Measurements from ENCODE around the gene FERMT2. TPM values are rescaled to one million over a fixed set of nuclear protein-coding genes. Genes with fewer than 3 reads are reported as not detected.
A peak's percentile ranks its signal among the peaks of the same experiment; 100 is the strongest.

FERMT2 gene
- total RNA-seq, 2 experiments from 2014 or later = 2.1 to 3.6 TPM

GRCh38 chr14:52836063-52836462, 114.8 kb downstream of the FERMT2 start:
- Mint-ChIP-seq H3K4me1 (no peaks in the 10 kb centered on the region), H3K27me3 (no peaks in the 10 kb centered on the region), H3K36me3 (ENCODE audit: low read depth) (no peaks in the 10 kb centered on the region), H3K27ac (no peak overlapping the region), H3K9me3 (ENCODE audit: low read depth) (no peaks in the 10 kb centered on the region), H3K4me3 (no peak overlapping the region)
- ChIA-PET CTCF (interaction anchor here (0.6 kb wide), 1 partner anchor 513 kb away, joined by 3 read pairs; no protein-coding TSS in a partner anchor), POLR2A (no interaction called here)
- intact Hi-C loops (cut with DNase I, micrococcal nuclease) = no loop called here
- DNase-seq (no peak), ATAC-seq (no peak)

GRCh38 chr14:52835122-52835903, 115.5 kb downstream of the FERMT2 start:
- Mint-ChIP-seq H3K4me1 (no peaks in the 10 kb centered on the region), H3K9me3 (ENCODE audit: low read depth) (no peaks in the 10 kb centered on the region), H3K27me3 (no peaks in the 10 kb centered on the region), H3K36me3 (ENCODE audit: low read depth) (no peaks in the 10 kb centered on the region), H3K27ac (no peak overlapping the region), H3K4me3 (no peak overlapping the region)
- ATAC-seq (no peak), DNase-seq (no peak)
- intact Hi-C loops (cut with DNase I, micrococcal nuclease) = no loop called here
- CTCF ChIA-PET = interaction anchor here (0.6 kb wide), 2 partner anchors 148 to 847 kb away, joined by 3 read pairs; no protein-coding TSS in a partner anchor
- POLR2A ChIA-PET = no interaction called here

GRCh38 chr14:52834440-52834842, 116.4 kb downstream of the FERMT2 start:
- H3K27ac Mint-ChIP-seq = no peak overlapping the region
- ATAC-seq (no peak), DNase-seq (no peak)
- ChIA-PET CTCF (interaction anchor here (0.6 kb wide), 3 partner anchors 9 to 848 kb away, joined by 3 read pairs; no protein-coding TSS in a partner anchor), POLR2A (no interaction called here)
- no peaks in the 10 kb centered on the region for H3K27me3 Mint-ChIP-seq
- no peaks in the 10 kb centered on the region for H3K4me1 Mint-ChIP-seq
- no peak overlapping the region for H3K4me3 Mint-ChIP-seq
- H3K36me3 Mint-ChIP-seq (ENCODE audit: low read depth) = no peaks in the 10 kb centered on the region
- no peaks in the 10 kb centered on the region for H3K9me3 Mint-ChIP-seq (ENCODE audit: low read depth)
- intact Hi-C loops (cut with DNase I, micrococcal nuclease) = no loop called here

DNA sequence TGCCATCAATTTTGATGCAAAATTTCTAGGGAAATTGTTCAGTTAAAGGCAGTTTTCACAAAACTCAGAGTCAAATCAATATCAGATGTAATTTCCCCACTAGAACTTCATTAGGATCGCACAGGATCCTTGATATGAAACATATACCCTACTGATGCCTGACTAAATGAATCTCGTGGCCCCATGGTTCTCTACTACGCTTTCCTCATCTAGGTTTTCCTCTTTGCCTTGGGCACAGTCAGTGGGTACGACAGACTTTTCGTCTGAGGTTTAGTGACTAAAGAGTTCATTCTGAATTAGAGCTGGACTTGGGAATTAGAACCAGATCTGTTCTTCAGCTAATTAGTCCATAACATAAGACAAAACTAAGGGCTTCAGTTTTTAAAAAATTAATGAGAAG, 117.0 kb downstream of the FERMT2 start:
- ATAC-seq = no peak
- POLR2A ChIA-PET = no interaction called here
- Mint-ChIP-seq H3K4me3 (no peak overlapping the region), H3K4me1 (no peaks in the 10 kb centered on the region), H3K27me3 (no peaks in the 10 kb centered on the region), H3K27ac (no peak overlapping the region), H3K9me3 (ENCODE audit: low read depth) (no peaks in the 10 kb centered on the region), H3K36me3 (ENCODE audit: low read depth) (no peaks in the 10 kb centered on the region)
- CTCF ChIA-PET = interaction anchor here (0.6 kb wide), 1 partner anchor 10 kb away, joined by 3 read pairs; no protein-coding TSS in a partner anchor
- intact Hi-C loops (cut with DNase I, micrococcal nuclease) = no loop called here
- no peak for DNase-seq

- CTCF ChIA-PET = interaction anchor here (0.7 to 1.6 kb wide), 5 partner anchors 16 to 476 kb away, joined by 3 to 5 read pairs (median 4); no protein-coding TSS in a partner anchor
- no peak overlapping the region for H3K4me3 Mint-ChIP-seq
- ATAC-seq = no peak
- H3K36me3 Mint-ChIP-seq (ENCODE audit: low read depth) = no peaks in the 10 kb centered on the region
- peaks cover under 1% of the 10 kb centered on the region for H3K4me1 Mint-ChIP-seq
- intact Hi-C loops (cut with DNase I, micrococcal nuclease) = no loop called here
- H3K9me3 Mint-ChIP-seq (ENCODE audit: low read depth) = no peaks in the 10 kb centered on the region
- no peaks in the 10 kb centered on the region for H3K27me3 Mint-ChIP-seq
- H3K27ac Mint-ChIP-seq = no peak overlapping the region
- DNase-seq = no peak
- POLR2A ChIA-PET = no interaction called here
Observed at GRCh38 chr14:52829527-52830185, 121.2 kb downstream of the FERMT2 start.

DNA sequence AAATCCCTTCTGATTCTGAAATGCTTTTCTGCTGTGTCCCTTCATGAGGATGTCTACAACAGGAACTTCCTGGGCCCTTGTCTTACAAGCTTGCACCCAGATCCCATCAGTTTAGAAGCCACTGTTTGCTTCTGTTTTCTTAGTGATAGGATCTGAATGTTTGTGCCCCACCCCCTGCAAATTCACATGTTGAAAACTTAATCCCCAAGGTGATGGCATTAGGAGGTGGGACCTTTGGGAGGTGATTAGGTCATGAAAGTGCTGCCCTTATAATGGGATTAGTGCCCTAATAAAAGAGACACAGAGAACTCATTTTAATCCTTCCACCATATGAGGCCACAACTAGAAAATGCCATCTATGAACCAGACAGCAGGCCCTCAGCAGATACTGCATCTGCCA, 123.4 kb downstream of the FERMT2 start:
- H3K4me3 Mint-ChIP-seq = no peak overlapping the region
- POLR2A ChIA-PET = no interaction called here
- no peak overlapping the region for H3K27ac Mint-ChIP-seq

DNA sequence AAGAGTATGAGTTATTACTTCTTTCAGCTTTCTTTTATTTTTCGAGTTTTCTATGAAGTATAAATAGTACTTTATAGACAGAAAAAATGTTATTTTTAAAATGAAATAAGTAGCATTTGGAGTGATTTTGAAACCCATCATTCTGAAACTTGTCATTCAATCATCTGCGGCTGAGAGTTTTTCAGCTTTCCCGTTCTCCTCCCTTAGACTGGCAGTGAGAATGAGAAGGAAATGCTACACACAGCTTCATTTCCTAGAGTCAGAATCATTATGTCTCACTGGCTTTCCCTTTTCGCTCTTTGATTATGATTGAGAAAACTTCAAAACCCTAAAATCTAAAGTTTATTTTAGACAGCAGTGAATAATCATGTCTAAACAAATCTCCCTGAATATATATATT, 125.8 kb downstream of the FERMT2 start:
- H3K4me3 Mint-ChIP-seq = no peak overlapping the region
- intact Hi-C loops (cut with DNase I, micrococcal nuclease) = no loop called here
- no peak for DNase-seq
- peak; percentile 57 for ATAC-seq
- H3K4me1 Mint-ChIP-seq = peaks cover 3% of the 10 kb centered on the region
- H3K27ac Mint-ChIP-seq = no peak overlapping the region
- POLR2A ChIA-PET = interaction anchor here (0.8 kb wide), 1 partner anchor 1135 kb away, joined by 3 read pairs; no protein-coding TSS in a partner anchor
- H3K9me3 Mint-ChIP-seq (ENCODE audit: low read depth) = no peaks in the 10 kb centered on the region
- H3K27me3 Mint-ChIP-seq = peaks cover 3% of the 10 kb centered on the region
- CTCF ChIA-PET = interaction anchor here (0.6 to 6.8 kb wide), 14 partner anchors 8 to 501 kb away, joined by 3 to 54 read pairs (median 4); no protein-coding TSS in a partner anchor
- no peaks in the 10 kb centered on the region for H3K36me3 Mint-ChIP-seq (ENCODE audit: low read depth)

More for the DNA sequence above, 123.4 kb downstream of the FERMT2 start:
- ATAC-seq (no peak), DNase-seq (no peak)
- H3K4me1 Mint-ChIP-seq = peaks cover 3% of the 10 kb centered on the region
- H3K9me3 Mint-ChIP-seq (ENCODE audit: low read depth) = no peaks in the 10 kb centered on the region
- H3K36me3 Mint-ChIP-seq (ENCODE audit: low read depth) = no peaks in the 10 kb centered on the region
- CTCF ChIA-PET = interaction anchor here (0.6 kb wide), 1 partner anchor 532 kb away, joined by 3 read pairs; no protein-coding TSS in a partner anchor
- peaks cover 3% of the 10 kb centered on the region for H3K27me3 Mint-ChIP-seq
- intact Hi-C loops (cut with DNase I, micrococcal nuclease) = no loop called here

DNA sequence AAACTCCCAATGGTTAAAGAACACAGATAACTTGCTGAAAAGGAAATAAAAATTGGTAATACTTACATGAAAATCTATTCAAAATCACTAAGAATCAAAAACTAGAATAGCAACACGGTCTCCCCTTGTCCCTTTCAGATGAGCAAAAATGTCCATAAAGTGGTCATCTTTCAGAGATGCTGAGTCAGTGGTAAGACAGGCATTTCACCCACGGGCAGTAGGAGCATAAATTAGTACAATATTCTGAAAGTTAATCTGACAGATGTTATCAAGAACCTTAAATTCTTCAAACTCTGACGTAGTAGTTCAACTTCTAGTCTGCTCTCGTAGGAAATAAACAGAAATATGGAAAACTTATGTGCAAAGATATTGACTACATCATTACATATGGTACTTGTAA, 126.4 kb downstream of the FERMT2 start:
- Mint-ChIP-seq H3K27me3 (peaks cover 3% of the 10 kb centered on the region), H3K4me3 (no peak overlapping the region), H3K36me3 (ENCODE audit: low read depth) (no peaks in the 10 kb centered on the region), H3K27ac (no peak overlapping the region), H3K9me3 (ENCODE audit: low read depth) (no peaks in the 10 kb centered on the region), H3K4me1 (peaks cover 3% of the 10 kb centered on the region)
- ChIA-PET CTCF (interaction anchor here (0.6 to 6.8 kb wide), 9 partner anchors 10 to 485 kb away, joined by 3 to 54 read pairs (median 5); no protein-coding TSS in a partner anchor), POLR2A (interaction anchor here (0.8 kb wide), 1 partner anchor 1134 kb away, joined by 3 read pairs; no protein-coding TSS in a partner anchor)
- ATAC-seq (no peak), DNase-seq (no peak)
- intact Hi-C loops (cut with DNase I, micrococcal nuclease) = loop anchor here in 1 of 2 experiments (5.0 kb wide), 2 partner anchors 1353 to 1523 kb away; no protein-coding TSS in a partner anchor

DNA sequence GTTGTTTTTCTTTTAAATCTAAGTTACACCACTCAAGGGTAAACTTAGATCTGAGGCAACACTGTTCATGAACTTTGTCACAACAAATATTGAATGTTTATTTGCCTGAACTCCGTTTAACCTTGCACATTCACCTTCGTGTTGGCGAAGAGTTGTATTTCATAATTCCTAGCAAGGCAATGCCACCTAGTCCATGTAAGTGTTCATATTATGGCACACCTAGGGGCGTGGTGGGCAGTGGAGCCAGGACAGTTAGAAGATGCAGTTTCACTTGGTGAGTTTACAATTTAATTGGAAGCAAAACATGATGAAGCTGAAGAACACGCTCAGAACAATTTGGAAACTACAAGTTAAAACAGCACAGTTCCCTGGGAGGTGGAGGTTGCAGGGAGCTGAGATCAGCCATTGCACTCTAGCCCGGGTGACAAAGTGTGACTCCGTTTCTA, 129.0 kb downstream of the FERMT2 start:
- H3K27ac Mint-ChIP-seq = no peak overlapping the region
- H3K4me1 Mint-ChIP-seq = peaks cover 3% of the 10 kb centered on the region
- H3K27me3 Mint-ChIP-seq = peaks cover 3% of the 10 kb centered on the region
- DNase-seq (no peak), ATAC-seq (no peak)
- ChIA-PET CTCF (interaction anchor here (1.3 to 6.8 kb wide), 4 partner anchors 140 to 520 kb away, joined by 3 to 54 read pairs (median 10); no protein-coding TSS in a partner anchor), POLR2A (no interaction called here)
- H3K36me3 Mint-ChIP-seq (ENCODE audit: low read depth) = no peaks in the 10 kb centered on the region
- H3K9me3 Mint-ChIP-seq (ENCODE audit: low read depth) = no peaks in the 10 kb centered on the region
- H3K4me3 Mint-ChIP-seq = no peak overlapping the region
- intact Hi-C loops (cut with DNase I, micrococcal nuclease) = loop anchor here in 1 of 2 experiments (5.0 kb wide), 2 partner anchors 1355 to 1525 kb away; no protein-coding TSS in a partner anchor

- H3K27ac Mint-ChIP-seq = no peak overlapping the region
- intact Hi-C loops (cut with DNase I, micrococcal nuclease) = no loop called here
- H3K9me3 Mint-ChIP-seq (ENCODE audit: low read depth) = no peaks in the 10 kb centered on the region
- ChIA-PET POLR2A (no interaction called here), CTCF (interaction anchor here (0.6 kb wide), 1 partner anchor 17 kb away, joined by 3 read pairs; the partner anchor contains the start of gene GNPNAT1)
- no peak for DNase-seq
- H3K27me3 Mint-ChIP-seq = no peaks in the 10 kb centered on the region
- H3K36me3 Mint-ChIP-seq (ENCODE audit: low read depth) = no peaks in the 10 kb centered on the region
- H3K4me1 Mint-ChIP-seq = no peaks in the 10 kb centered on the region
- no peak overlapping the region for H3K4me3 Mint-ChIP-seq
- ATAC-seq = no peak
Observed at GRCh38 chr14:52808101-52808500, 142.7 kb downstream of the FERMT2 start.

Measured in activated CD4-positive, alpha-beta T cell treated with anti-CD3 and anti-CD28 coated beads for 36 hours (primary cell).